HCT116 (cell line): ENCODE measurements around the gene NR6A1. TPM values are rescaled to one million over a fixed set of nuclear protein-coding genes. Genes with fewer than 3 reads are reported as not detected.

Experiments
- ATAC-seq: fragments of 200-7000 bp; cut with Tn5 transposase; 2 replicates; pipeline ENCODE4 v1.9.1; 2020; ENCODE audit warnings: mild to moderate bottlenecking, moderate library complexity
- BruUV-seq: library from RNA; stranded (reverse); fragments of 400-500 nt; replicated peaks from 2 replicates; lab custom pipeline; 2021; lab: Mats Ljungman, UMichigan
- CTCF ChIA-PET: fragments of 300-600 bp; sonication (Branson Sonifier 250); formaldehyde crosslinking; loops from one replicate; lab custom pipeline; 2021; ENCODE audit warnings: antibody characterized with exemption; lab: Charles Lee
- POLR2A ChIA-PET: fragments of 300-600, 350-600 bp; sonication (Branson Sonifier 250); formaldehyde crosslinking; loops from one replicate; lab custom pipeline; 2021; ENCODE audit warnings: antibody characterized with exemption; lab: Charles Lee
- RAD21 ChIA-PET, 2 experiments: fragments of 300-600 bp; sonication (Branson Sonifier 250); formaldehyde crosslinking; loops; one replicate each; lab custom pipeline; 2023; ENCODE audit warnings: low total read pairs in 2 of 2; ENCODE audit not compliant: uncharacterized antibody in 2 of 2, unreplicated experiment in 2 of 2, low non-redundant PET in 1 of 2; lab: Charles Lee
- DNase-seq: peaks from one replicate; pipeline ENCODE4 v3.0.0-alpha.2; 2010; ENCODE audit warnings: low read depth, low spot score
- H2AFZ ChIP-seq: fragments of 200-600 bp; shearing (Covaris generic), sonication (generic); 2 replicates; pipeline ENCODE4 v1.6.1; 2017; ENCODE audit warnings: low read depth, mixed run types, mixed read lengths, antibody characterized with exemption, low read length; ENCODE audit not compliant: poor library complexity, severe bottlenecking
- H3K27ac ChIP-seq: 2 replicates; pipeline ENCODE4 v1.5.1; 2012; ENCODE audit warnings: low read depth, low read length
- H3K27me3 ChIP-seq: fragments of 200-600 bp; sonication (generic); 2 replicates; pipeline ENCODE4 v1.6.1; 2016; ENCODE audit warnings: mixed run types, low read length, mixed read lengths; ENCODE audit not compliant: insufficient read depth
- H3K36me3 ChIP-seq, 2 experiments: fragments of 200-500 bp in 1 of 2; fragments of 200-600 bp in 1 of 2; sonication (Bioruptor generic) in 1 of 2; sonication (generic) in 1 of 2; 2 replicates each; pipeline versions ENCODE4 v1.5.1 to v1.6.1; 2014 to 2016; ENCODE audit warnings: low read length in 2 of 2, inconsistent platforms in 1 of 2, mixed read lengths in 1 of 2, mixed run types in 1 of 2; ENCODE audit not compliant: insufficient read depth in 2 of 2, control insufficient read depth in 1 of 2
- H3K4me1 ChIP-seq, 2 experiments: fragments of 200-600 bp in 1 of 2; sonication (generic) in 1 of 2; 2 replicates each; pipeline versions ENCODE4 v1.5.1 to v1.6.1; 2012 to 2017; ENCODE audit warnings: low read length in 2 of 2, inconsistent platforms in 1 of 2, mild to moderate bottlenecking in 1 of 2, mixed read lengths in 1 of 2, mixed run types in 1 of 2, moderate library complexity in 1 of 2; ENCODE audit not compliant: insufficient read depth in 2 of 2, control insufficient read depth in 1 of 2
- H3K4me2 ChIP-seq: fragments of 200-600 bp; sonication (generic); 2 replicates; pipeline ENCODE4 v1.6.1; 2017; ENCODE audit warnings: mixed run types, low read length, mixed read lengths
- H3K4me3 ChIP-seq, 2 experiments: fragments of 200-600 bp in 1 of 2; sonication (generic) in 1 of 2; replicated peaks in 1 of 2; 2 replicates each; pipeline ENCODE4 v1.5.1; 2011 to 2016; ENCODE audit warnings: low read length in 2 of 2, control low read depth in 1 of 2, low read depth in 1 of 2, mild to moderate bottlenecking in 1 of 2, mixed read lengths in 1 of 2, mixed run types in 1 of 2
- H3K79me2 ChIP-seq: fragments of 200-600 bp; sonication (generic); 2 replicates; pipeline ENCODE4 v1.6.1; 2017; ENCODE audit warnings: mild to moderate bottlenecking, mixed run types, low read length, moderate library complexity, mixed read lengths; ENCODE audit not compliant: insufficient read depth
- H3K9ac ChIP-seq: fragments of 200-600 bp; sonication (generic); 2 replicates; pipeline ENCODE4 v1.6.1; 2016; ENCODE audit warnings: low read length, mixed read lengths
- H3K9me2 ChIP-seq: fragments of 200-600 bp; sonication (generic), shearing (Covaris generic); 2 replicates; pipeline ENCODE4 v1.6.1; 2017; ENCODE audit warnings: mixed run types, mild to moderate bottlenecking, moderate library complexity; ENCODE audit not compliant: insufficient read depth
- H3K9me3 ChIP-seq, 2 experiments: fragments of 200-500 bp in 1 of 2; fragments of 200-600 bp in 1 of 2; sonication (Bioruptor generic) in 1 of 2; sonication (generic) in 1 of 2; 2 replicates each; pipeline ENCODE4 v1.6.1; 2014 to 2017; ENCODE audit warnings: low read length in 2 of 2, mixed read lengths in 2 of 2, inconsistent platforms in 1 of 2, low read depth in 1 of 2, mild to moderate bottlenecking in 1 of 2, mixed run types in 1 of 2, moderate library complexity in 1 of 2; ENCODE audit not compliant: control insufficient read depth in 1 of 2, insufficient read depth in 1 of 2
- H4K20me1 ChIP-seq: fragments of 200-600 bp; sonication (generic), shearing (Covaris generic); 2 replicates; pipeline ENCODE4 v1.6.1; 2017; ENCODE audit warnings: mixed run types, mild to moderate bottlenecking, moderate library complexity; ENCODE audit not compliant: insufficient read depth
- CBX3 ChIP-seq: IDR thresholded peaks from 2 replicates; pipeline ENCODE4 v1.6.1; 2012; ENCODE audit warnings: low read depth
- CEBPB ChIP-seq: IDR thresholded peaks from 2 replicates; pipeline ENCODE4 v1.6.1; 2012; ENCODE audit warnings: low read depth
- EGR1 ChIP-seq: IDR thresholded peaks from 2 replicates; pipeline ENCODE4 v1.6.1; 2012; ENCODE audit warnings: low read depth
- FOSL1 ChIP-seq: IDR thresholded peaks from 2 replicates; pipeline ENCODE4 v1.6.1; 2012; ENCODE audit warnings: low read depth
- JUND ChIP-seq: IDR thresholded peaks from 2 replicates; pipeline ENCODE4 v1.6.1; 2012
- POLR2A ChIP-seq: IDR thresholded peaks from 2 replicates; pipeline ENCODE4 v1.7.0; 2011; ENCODE audit warnings: borderline replicate concordance; ENCODE audit not compliant: insufficient read depth, insufficient read length; ENCODE audit errors: extremely low read depth
- POLR2AphosphoS5 ChIP-seq: IDR thresholded peaks from 2 replicates; pipeline ENCODE4 v1.6.1; 2011; ENCODE audit warnings: mild to moderate bottlenecking, low read depth, low read length, moderate library complexity
- RAD21 ChIP-seq: IDR thresholded peaks from 2 replicates; pipeline ENCODE4 v1.6.1; 2012; ENCODE audit warnings: low read depth, mild to moderate bottlenecking
- SIN3A ChIP-seq: IDR thresholded peaks from 2 replicates; pipeline ENCODE4 v1.6.1; 2012; ENCODE audit warnings: low read depth
- SP1 ChIP-seq: IDR thresholded peaks from 2 replicates; pipeline ENCODE4 v1.6.1; 2012; ENCODE audit warnings: low read depth
- SRF ChIP-seq: IDR thresholded peaks from 2 replicates; pipeline ENCODE4 v1.6.1; 2012; ENCODE audit warnings: low read depth
- YY1 ChIP-seq: IDR thresholded peaks from 2 replicates; pipeline ENCODE4 v1.6.1; 2011; ENCODE audit warnings: low read length, low read depth, moderate library complexity, mild to moderate bottlenecking; ENCODE audit not compliant: insufficient replicate concordance; ENCODE audit errors: extremely low read depth
- ZFX ChIP-seq: fragments of 450-650 bp; IDR thresholded peaks from 2 replicates; pipeline ENCODE4 v1.6.1; 2017
- ZNF274 ChIP-seq: fragments of 200-500 bp; sonication (Bioruptor generic); IDR thresholded peaks from 2 replicates; pipeline ENCODE4 v1.6.1; 2014; ENCODE audit warnings: mild to moderate bottlenecking, low read depth, low read length, inconsistent platforms
- intact Hi-C: fragments of 100-400 bp; cut with micrococcal nuclease; formaldehyde crosslinking; loops from 2 replicates; pipeline ENCODE4 v1.10.0; 2022
- total RNA-seq: library from RNA; stranded (reverse); gene quantifications from one replicate; pipeline ENCODE4 v1.2.1, GENCODE V29; 2021; ENCODE audit not compliant: unreplicated experiment
- TF ChIP-seq, protein P1 (sequence below): IDR thresholded peaks from 2 replicates; pipeline ENCODE4 v1.6.1; 2012; ENCODE audit warnings: low read depth
- TF ChIP-seq, protein P2 (sequence below), 3 experiments: fragments of 200-600 bp in 1 of 3; sonication (generic) in 1 of 3; IDR thresholded peaks in 2 of 3; conservative IDR thresholded peaks in 1 of 3; 2 replicates each; pipeline ENCODE4 v1.5.1; 2012 to 2017; ENCODE audit warnings: low read depth in 2 of 3, low read length in 2 of 3, antibody characterized with exemption in 1 of 3, borderline replicate concordance in 1 of 3, control low read depth in 1 of 3, mild to moderate bottlenecking in 1 of 3, mixed read lengths in 1 of 3, mixed run types in 1 of 3, moderate library complexity in 1 of 3; ENCODE audit not compliant: insufficient read depth in 1 of 3

The NR6A1 gene
- total RNA-seq, 1 experiment from 2014 or later = 9.9 TPM

DNA sequence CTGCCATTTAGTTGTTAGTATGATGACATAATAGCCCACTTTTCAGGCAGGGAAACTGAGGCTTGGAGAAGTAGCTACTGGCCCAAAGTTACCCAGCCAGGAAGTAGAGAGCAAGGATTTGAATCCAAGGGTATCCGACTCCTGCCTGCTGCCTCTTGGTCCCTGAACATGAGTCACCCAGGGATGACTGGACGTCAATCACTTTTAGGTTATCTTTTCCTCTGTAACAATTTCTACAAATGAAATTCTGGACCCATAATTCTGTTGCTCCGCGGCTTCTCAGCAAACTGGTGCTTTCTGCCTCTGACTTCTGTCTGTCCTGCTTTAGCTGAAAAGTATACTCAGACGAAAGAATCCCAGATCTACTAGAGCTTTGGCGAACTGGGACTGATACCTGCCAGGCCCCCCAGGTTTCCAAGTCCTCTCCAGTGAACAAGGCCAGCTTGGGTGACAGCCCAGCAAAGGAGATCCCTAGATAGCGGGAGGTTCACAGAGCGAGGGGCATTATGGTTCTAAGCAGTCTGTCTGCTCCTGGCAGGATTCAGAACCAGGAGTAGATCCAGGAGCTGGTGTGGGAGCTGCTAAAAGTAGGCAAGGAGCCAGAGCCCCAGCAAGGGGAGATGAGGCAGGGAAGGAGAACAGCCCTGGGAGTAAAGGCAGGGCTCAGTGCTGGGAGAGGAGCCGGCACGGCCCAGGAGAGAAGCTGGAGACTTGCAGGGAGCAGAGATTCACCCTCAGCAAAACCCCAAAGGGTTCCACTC, 26.4 kb upstream of the NR6A1 start:
- Histone ChIP-seq H3K27ac (no peak overlapping the region), H3K79me2 (no peaks in the 10 kb centered on the region), H4K20me1 (no peaks in the 10 kb centered on the region), H3K4me1 (peaks cover 12 to 46% of the 10 kb centered on the region in 2 experiments), H3K9ac (no peak overlapping the region), H3K9me2 (no peaks in the 10 kb centered on the region), H3K27me3 (no peaks in the 10 kb centered on the region), H3K9me3 (no peaks in the 10 kb centered on the region), H2AFZ (no peak overlapping the region), H3K4me3 (no peak overlapping the region), H3K4me2 (no peak overlapping the region), H3K36me3 (no peaks in the 10 kb centered on the region)
- ChIA-PET RAD21 (interaction anchor here in 1 of 2 experiments (0.8 kb wide), 1 partner anchor 56 kb away, joined by 3 read pairs; the partner anchor contains the start of gene WDR38), CTCF (interaction anchor here (1.0 to 3.3 kb wide), 2 partner anchors 42 to 56 kb away, joined by 3 to 30 read pairs; partner anchors contain the start of gene WDR38), POLR2A (interaction anchor here (0.9 kb wide), 1 partner anchor 174 kb away, joined by 3 read pairs; no protein-coding TSS in a partner anchor)
- intact Hi-C loops = no loop called here
- BruUV-seq = no TSS peak
- DNase-seq (no peak), ATAC-seq (no peak)
- TF ChIP-seq YY1 (no peak), ZFX (no peak), JUND (no peak), CBX3 (no peak), SIN3A (no peak), POLR2A (no peak), FOSL1 (no peak), POLR2AphosphoS5 (no peak), ZNF274 (no peak), EGR1 (no peak), CEBPB (no peak), SRF (no peak), RAD21 (no peak), SP1 (no peak)
- TF ChIP-seq, protein P1, sequence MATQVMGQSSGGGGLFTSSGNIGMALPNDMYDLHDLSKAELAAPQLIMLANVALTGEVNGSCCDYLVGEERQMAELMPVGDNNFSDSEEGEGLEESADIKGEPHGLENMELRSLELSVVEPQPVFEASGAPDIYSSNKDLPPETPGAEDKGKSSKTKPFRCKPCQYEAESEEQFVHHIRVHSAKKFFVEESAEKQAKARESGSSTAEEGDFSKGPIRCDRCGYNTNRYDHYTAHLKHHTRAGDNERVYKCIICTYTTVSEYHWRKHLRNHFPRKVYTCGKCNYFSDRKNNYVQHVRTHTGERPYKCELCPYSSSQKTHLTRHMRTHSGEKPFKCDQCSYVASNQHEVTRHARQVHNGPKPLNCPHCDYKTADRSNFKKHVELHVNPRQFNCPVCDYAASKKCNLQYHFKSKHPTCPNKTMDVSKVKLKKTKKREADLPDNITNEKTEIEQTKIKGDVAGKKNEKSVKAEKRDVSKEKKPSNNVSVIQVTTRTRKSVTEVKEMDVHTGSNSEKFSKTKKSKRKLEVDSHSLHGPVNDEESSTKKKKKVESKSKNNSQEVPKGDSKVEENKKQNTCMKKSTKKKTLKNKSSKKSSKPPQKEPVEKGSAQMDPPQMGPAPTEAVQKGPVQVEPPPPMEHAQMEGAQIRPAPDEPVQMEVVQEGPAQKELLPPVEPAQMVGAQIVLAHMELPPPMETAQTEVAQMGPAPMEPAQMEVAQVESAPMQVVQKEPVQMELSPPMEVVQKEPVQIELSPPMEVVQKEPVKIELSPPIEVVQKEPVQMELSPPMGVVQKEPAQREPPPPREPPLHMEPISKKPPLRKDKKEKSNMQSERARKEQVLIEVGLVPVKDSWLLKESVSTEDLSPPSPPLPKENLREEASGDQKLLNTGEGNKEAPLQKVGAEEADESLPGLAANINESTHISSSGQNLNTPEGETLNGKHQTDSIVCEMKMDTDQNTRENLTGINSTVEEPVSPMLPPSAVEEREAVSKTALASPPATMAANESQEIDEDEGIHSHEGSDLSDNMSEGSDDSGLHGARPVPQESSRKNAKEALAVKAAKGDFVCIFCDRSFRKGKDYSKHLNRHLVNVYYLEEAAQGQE = no peak
- TF ChIP-seq, protein P2, sequence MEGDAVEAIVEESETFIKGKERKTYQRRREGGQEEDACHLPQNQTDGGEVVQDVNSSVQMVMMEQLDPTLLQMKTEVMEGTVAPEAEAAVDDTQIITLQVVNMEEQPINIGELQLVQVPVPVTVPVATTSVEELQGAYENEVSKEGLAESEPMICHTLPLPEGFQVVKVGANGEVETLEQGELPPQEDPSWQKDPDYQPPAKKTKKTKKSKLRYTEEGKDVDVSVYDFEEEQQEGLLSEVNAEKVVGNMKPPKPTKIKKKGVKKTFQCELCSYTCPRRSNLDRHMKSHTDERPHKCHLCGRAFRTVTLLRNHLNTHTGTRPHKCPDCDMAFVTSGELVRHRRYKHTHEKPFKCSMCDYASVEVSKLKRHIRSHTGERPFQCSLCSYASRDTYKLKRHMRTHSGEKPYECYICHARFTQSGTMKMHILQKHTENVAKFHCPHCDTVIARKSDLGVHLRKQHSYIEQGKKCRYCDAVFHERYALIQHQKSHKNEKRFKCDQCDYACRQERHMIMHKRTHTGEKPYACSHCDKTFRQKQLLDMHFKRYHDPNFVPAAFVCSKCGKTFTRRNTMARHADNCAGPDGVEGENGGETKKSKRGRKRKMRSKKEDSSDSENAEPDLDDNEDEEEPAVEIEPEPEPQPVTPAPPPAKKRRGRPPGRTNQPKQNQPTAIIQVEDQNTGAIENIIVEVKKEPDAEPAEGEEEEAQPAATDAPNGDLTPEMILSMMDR (IDR thresholded peaks at IDR 0.05 in 2 of 3, conservative IDR thresholded peaks at IDR 0.05 in 1 of 3; ENCODE audit: borderline replicate concordance in 1 of 3, insufficient read depth in 1 of 3, low read depth in 2 of 3, low read length in 2 of 3) = no peak
